Urinary bladder (tissue), 4 donors: ENCODE measurements around the gene PPP2R2B. TPM values are rescaled to one million over a fixed set of nuclear protein-coding genes. Genes with fewer than 3 reads are reported as not detected.

Source experiments
- DNase-seq: peaks from one replicate; pipeline ENCODE4 v3.0.0-alpha.2; 2015; ENCODE audit errors: extremely low spot score
- H3K27ac ChIP-seq: one replicate; pipeline ENCODE4 v1.5.1; 2013; ENCODE audit warnings: low read depth, mild to moderate bottlenecking, moderate library complexity
- H3K36me3 ChIP-seq: one replicate; pipeline ENCODE4 v1.6.1; 2013; ENCODE audit warnings: mild to moderate bottlenecking, moderate library complexity; ENCODE audit not compliant: insufficient read depth
- H3K4me1 ChIP-seq: one replicate; pipeline ENCODE4 v1.6.1; 2013; ENCODE audit warnings: mild to moderate bottlenecking, moderate library complexity; ENCODE audit not compliant: insufficient read depth
- H3K4me3 ChIP-seq: one replicate; pipeline ENCODE4 v1.5.1; 2013; ENCODE audit warnings: low read depth, low read length
- whole genome bisulfite sequencing: extraction: QIAGEN DNeasy Blood & Tissue Kit; methylation state at CpG from one replicate; pipeline ENCODE4 v1.1.7; 2013; 5-methylcytosine and 5-hydroxymethylcytosine counted together
- polyA plus RNA-seq: library from polyadenylated mRNA; stranded (reverse); fragments of 200-250 nt; gene quantifications from one replicate; pipeline ENCODE4 v1.2.3, GENCODE V29; 2013
- small RNA-seq: library from RNA; depleted of rRNA; stranded (forward); fragments of <200 nt; gene quantifications from one replicate; pipeline ENCODE3, GENCODE V24; 2014
- total RNA-seq: library from RNA; depleted of rRNA; stranded (reverse); fragments of >200 nt; gene quantifications from one replicate; pipeline ENCODE4 v1.2.3, GENCODE V29; 2014
- donor health status: healthy with polysubstance abuse.
- donor health status: healthy.

Gene PPP2R2B
- total and polyA plus RNA-seq, 2 donors: 9.8 to 11.8 TPM

DNA sequence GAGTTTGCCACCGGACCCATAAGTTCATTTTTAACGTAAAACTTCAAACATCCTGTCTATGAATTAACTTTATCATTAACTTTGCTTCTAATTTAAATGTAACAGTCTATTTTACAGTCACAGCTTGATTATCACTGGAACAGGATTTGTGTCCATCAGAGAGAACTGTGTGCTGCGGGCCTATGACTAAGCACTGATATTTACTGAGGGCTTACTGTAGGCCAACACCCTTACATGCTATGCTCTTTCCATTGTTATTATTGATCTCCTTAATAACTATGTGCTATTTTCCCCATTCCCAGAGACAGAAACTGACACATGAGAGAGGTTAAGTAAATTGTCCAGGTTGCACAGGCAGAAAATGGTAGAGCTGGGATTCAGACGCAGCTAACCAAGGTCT lies 338.6 kb downstream of the PPP2R2B start:
- Histone ChIP-seq H3K27ac (no peak overlapping the region), H3K4me1 (no peaks in the 10 kb centered on the region), H3K4me3 (no peak overlapping the region), H3K36me3 (no peaks in the 10 kb centered on the region)
- DNase-seq: no peak
- WGBS: 90% methylated on average over 4 of the region's 4 CpGs

DNA sequence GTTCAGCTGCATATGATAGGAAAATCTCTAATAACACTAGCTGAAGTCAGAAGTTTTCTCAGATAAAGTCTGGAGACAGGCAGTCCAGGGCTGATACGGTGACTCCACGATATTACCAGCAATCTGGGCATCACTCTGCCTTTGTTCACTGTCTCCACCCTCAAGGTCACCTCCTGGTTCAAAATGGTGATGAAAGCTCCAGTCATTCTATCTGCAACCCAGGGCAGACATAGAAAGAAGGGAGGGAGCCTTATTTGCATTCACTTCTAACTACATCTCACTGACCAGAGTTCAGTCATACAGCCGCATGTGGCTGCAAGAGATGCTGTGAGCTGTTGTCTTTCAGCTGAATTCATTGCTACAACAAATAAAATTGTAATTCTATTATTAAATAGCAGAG lies 340.1 kb downstream of the PPP2R2B start:
- DNase-seq: no peak
- Histone ChIP-seq H3K36me3 (no peaks in the 10 kb centered on the region), H3K4me1 (no peaks in the 10 kb centered on the region), H3K27ac (no peak overlapping the region), H3K4me3 (no peak overlapping the region)
- 66% methylated on average over 3 of the region's 3 CpGs for WGBS

DNA sequence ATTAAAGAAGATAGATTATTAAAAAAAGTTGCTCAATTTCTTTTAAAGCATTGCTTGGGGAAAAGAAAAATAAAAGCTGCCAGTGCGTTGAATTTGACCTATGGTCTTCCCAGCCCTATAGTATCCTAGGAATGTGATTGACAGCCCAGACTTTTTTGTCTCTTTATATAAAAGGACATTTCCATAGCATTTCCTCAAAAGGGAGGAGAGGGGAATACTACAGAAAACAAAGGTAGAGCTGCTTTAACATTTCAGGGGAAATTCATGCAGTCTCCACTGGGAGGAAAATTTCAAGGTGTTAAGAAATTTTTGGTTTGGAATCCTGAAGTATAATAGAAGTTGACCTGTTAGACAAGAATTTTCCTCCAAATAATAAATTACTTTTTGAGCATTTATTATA lies 344.7 kb downstream of the PPP2R2B start:
- WGBS: 0% methylated on average over 1 of the region's 1 CpG
- no peak for DNase-seq
- no peaks in the 10 kb centered on the region for H3K4me1 ChIP-seq

DNA sequence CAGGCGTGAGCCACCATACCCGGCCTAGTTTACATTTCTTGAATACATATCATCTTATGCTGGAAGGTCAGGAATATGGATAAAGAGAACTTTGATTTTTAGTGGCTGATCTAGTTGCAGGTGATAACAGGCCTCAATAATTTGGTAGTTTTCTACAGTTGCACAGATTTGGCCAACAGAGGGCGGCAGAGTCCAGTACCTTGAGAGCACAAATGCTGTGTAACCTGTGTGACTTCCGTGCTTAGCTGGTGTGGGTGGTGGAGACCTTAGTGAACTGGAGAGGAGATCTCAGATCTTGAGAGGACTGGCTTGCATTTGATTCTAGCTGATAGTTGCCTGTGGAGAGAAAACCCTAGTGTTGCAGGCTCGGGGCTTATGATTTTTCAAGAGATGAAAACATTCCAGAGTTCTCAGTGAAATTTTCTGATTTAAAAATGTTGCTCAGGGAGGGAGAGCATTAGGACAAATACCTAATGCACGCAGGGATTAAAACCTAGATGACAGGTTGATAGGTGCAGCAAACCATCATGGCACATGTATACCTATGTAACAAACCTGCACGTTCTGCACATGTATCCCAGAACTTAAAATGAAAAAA lies 345.2 kb downstream of the PPP2R2B start:
- H3K36me3 ChIP-seq: no peaks in the 10 kb centered on the region
- WGBS: 37% methylated on average over 7 of the region's 7 CpGs
- H3K4me3 ChIP-seq: no peak overlapping the region
- no peaks in the 10 kb centered on the region for H3K4me1 ChIP-seq
- DNase-seq: no peak
- H3K27ac ChIP-seq: no peak overlapping the region

More for the DNA sequence above, 344.7 kb downstream of the PPP2R2B start:
- Histone ChIP-seq H3K36me3 (no peaks in the 10 kb centered on the region), H3K27ac (no peak overlapping the region), H3K4me3 (no peak overlapping the region)

Small RNA genes within 50 kb of the gene (small RNA-seq; reads per million reads assigned to genes)
- gene RN7SL791P: 0.12 reads per million
